ENCODE results near the gene TNS1.

DNA sequence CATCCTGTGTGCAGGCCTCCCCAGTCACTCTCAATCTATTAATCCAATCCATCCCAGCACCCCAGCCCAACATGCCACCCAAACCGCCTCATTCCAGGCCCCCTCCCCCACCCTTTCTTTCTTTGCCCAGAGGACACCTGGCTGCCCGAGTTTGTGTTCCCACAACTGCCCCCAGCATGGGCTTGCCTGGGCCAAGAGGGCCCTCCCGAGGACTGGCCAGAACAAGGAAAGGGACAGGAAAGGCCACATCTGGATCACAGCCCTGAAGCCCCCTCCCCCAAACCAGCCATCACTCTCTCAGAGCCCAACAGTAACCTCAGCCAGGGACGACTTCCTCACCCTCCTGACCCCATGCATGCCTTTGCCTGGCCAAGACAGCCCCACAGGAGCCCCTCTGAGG is 1.2 kb downstream of the TNS1 start:
- no peak for TF ChIP-seq CTCF (IDR thresholded peaks at IDR 0.05)
- no peak for TF ChIP-seq EZH2 (IDR thresholded peaks at IDR 0.05)
